ENCODE data around the gene DHX34.
"Not testable (repeated sequence)": the region's sequence is repeated elsewhere in the genome, so short reads cannot be mapped to it uniquely, and the experiment has no call there.

The DHX34 gene

GRCh38 chr19:47324502-47324901 is 24.6 kb upstream of the DHX34 start:
- DNase-seq = no peak

- DNase-seq = no peak
Observed at GRCh38 chr19:47330466-47330869, 18.6 kb upstream of the DHX34 start.

GRCh38 chr19:47331490-47331889 is 17.6 kb upstream of the DHX34 start:
- no peak for DNase-seq

GRCh38 chr19:47331931-47332547 is 17.1 kb upstream of the DHX34 start, which contains the start of gene C5AR2:
C5AR2 (plus strand) TSS chr19:47332175; CDS start chr19:47340800, 8,625 bp downstream.
- DNase-seq = no peak

- DNase-seq = peak; percentile 9
Observed at GRCh38 chr19:47336765-47337718, 12.1 kb upstream of the DHX34 start.

GRCh38 chr19:47339196-47339880 is 9.8 kb upstream of the DHX34 start:
- DNase-seq = no peak

GRCh38 chr19:47340477-47341208 is 8.5 kb upstream of the DHX34 start:
- DNase-seq = no peak

- DNase-seq = no peak
Observed at GRCh38 chr19:47341734-47342133, 7.4 kb upstream of the DHX34 start.

- DNase-seq = no peak
Observed at GRCh38 chr19:47343194-47343802, 5.8 kb upstream of the DHX34 start.

GRCh38 chr19:47344425-47344824 is 4.7 kb upstream of the DHX34 start:
- DNase-seq = no peak

- DNase-seq = not testable (repeated sequence)
Observed at GRCh38 chr19:47346024-47346423, 3.1 kb upstream of the DHX34 start.

GRCh38 chr19:47350630-47351029 is 1.5 kb downstream of the DHX34 start:
- no peak for DNase-seq

- DNase-seq = no peak
Observed at GRCh38 chr19:47351548-47351947, 2.4 kb downstream of the DHX34 start.

GRCh38 chr19:47352095-47352494 is 3.0 kb downstream of the DHX34 start:
- no peak for DNase-seq

- no peak for DNase-seq
Observed at GRCh38 chr19:47353307-47353712, 4.2 kb downstream of the DHX34 start.

- DNase-seq = no peak
Observed at GRCh38 chr19:47356900-47357299, 7.8 kb downstream of the DHX34 start.

GRCh38 chr19:47357788-47358680 is 8.9 kb downstream of the DHX34 start:
- DNase-seq = no peak

GRCh38 chr19:47358936-47359335 is 9.8 kb downstream of the DHX34 start:
- no peak for DNase-seq

GRCh38 chr19:47362321-47362720 is 13.2 kb downstream of the DHX34 start:
- no peak for DNase-seq

- no peak for DNase-seq
Observed at GRCh38 chr19:47363758-47364531, 14.8 kb downstream of the DHX34 start.
